ENCODE measurements around the gene DELE1. TPM values are rescaled to one million over a fixed set of nuclear protein-coding genes. Genes with fewer than 3 reads are reported as not detected.

Gene DELE1
- total RNA-seq, 1 experiment from 2014 or later = 81.5 TPM

- TF ChIP-seq, protein P1, sequence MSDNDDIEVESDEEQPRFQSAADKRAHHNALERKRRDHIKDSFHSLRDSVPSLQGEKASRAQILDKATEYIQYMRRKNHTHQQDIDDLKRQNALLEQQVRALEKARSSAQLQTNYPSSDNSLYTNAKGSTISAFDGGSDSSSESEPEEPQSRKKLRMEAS (CRISPR knock-in tag; IDR thresholded peaks at IDR 0.05) = peak; percentile 92
- TF ChIP-seq ESRRA (CRISPR knock-in tag; IDR thresholded peaks at IDR 0.05; ENCODE audit: borderline replicate concordance) (peak; percentile 34; the same call in 1 of the 2 replicates), GABPB1 (CRISPR knock-in tag; IDR thresholded peaks at IDR 0.05) (peak; percentile 57), CREB1 (CRISPR knock-in tag; IDR thresholded peaks at IDR 0.05) (0 out of 2 replicates have a peak, but pooled peaks have one; percentile 17), MYBL2 (CRISPR knock-in tag; IDR thresholded peaks at IDR 0.05) (no peak), HMGXB4 (CRISPR knock-in tag; IDR thresholded peaks at IDR 0.05) (peak; percentile 56; the same call in 1 of the 2 replicates), SMAD4 (CRISPR knock-in tag; IDR thresholded peaks at IDR 0.05) (peak; percentile 61; the same call in 1 of the 2 replicates), NR3C1 (CRISPR knock-in tag; conservative IDR thresholded peaks at IDR 0.05; ENCODE audit: low read depth) (no peak), TEAD1 (CRISPR knock-in tag; IDR thresholded peaks at IDR 0.05) (peak; percentile 85), GRHL2 (CRISPR knock-in tag; IDR thresholded peaks at IDR 0.05; ENCODE audit: insufficient replicate concordance, severe bottlenecking) (no peak), EMX1 (CRISPR knock-in tag; IDR thresholded peaks at IDR 0.05) (no peak), ZNF232 (CRISPR knock-in tag; IDR thresholded peaks at IDR 0.05) (no peak), NFE2L1 (CRISPR knock-in tag; IDR thresholded peaks at IDR 0.05) (no peak), ZNF416 (CRISPR knock-in tag; IDR thresholded peaks at IDR 0.05) (no peak), FOXK1 (CRISPR knock-in tag; IDR thresholded peaks at IDR 0.05) (0 out of 2 replicates have a peak, but pooled peaks have one; percentile 48)
- TF ChIP-seq, protein P2, sequence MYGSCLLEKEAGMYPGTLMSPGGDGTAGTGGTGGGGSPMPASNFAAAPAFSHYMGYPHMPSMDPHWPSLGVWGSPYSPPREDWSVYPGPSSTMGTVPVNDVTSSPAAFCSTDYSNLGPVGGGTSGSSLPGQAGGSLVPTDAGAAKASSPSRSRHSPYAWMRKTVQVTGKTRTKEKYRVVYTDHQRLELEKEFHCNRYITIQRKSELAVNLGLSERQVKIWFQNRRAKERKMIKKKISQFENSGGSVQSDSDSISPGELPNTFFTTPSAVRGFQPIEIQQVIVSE (CRISPR knock-in tag; IDR thresholded peaks at IDR 0.05; ENCODE audit: borderline replicate concordance) = no peak
- TF ChIP-seq, protein P3, sequence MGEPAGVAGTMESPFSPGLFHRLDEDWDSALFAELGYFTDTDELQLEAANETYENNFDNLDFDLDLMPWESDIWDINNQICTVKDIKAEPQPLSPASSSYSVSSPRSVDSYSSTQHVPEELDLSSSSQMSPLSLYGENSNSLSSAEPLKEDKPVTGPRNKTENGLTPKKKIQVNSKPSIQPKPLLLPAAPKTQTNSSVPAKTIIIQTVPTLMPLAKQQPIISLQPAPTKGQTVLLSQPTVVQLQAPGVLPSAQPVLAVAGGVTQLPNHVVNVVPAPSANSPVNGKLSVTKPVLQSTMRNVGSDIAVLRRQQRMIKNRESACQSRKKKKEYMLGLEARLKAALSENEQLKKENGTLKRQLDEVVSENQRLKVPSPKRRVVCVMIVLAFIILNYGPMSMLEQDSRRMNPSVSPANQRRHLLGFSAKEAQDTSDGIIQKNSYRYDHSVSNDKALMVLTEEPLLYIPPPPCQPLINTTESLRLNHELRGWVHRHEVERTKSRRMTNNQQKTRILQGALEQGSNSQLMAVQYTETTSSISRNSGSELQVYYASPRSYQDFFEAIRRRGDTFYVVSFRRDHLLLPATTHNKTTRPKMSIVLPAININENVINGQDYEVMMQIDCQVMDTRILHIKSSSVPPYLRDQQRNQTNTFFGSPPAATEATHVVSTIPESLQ (CRISPR knock-in tag; IDR thresholded peaks at IDR 0.05) = no peak
Measured at GRCh38 chr5:141914199-141914743, 9.4 kb upstream of the DELE1 start (continued).

DNA sequence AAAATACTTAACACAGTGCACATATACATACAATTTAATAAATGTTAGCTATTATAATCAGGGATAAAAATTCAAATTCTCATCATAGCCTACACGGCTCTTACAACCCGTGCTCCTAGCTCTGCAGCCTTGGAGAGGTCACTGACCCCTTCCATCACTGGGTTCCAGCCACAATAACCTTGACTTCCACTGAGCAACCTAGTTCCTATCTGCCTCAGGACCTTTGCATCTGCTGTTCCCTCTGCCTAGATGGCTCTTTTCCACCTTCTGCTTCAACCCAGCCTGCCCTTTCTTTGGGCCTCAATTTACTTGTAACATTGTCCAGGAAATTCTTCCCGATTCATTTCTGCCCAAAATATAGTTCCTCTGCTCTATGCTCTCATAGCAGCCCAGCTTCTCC is 8.9 kb upstream of the DELE1 start:
- ChIA-PET CTCF (interaction anchor here (0.8 to 7.8 kb wide), 14 partner anchors 9 to 296 kb away, joined by 3 to 74 read pairs (median 7); partner anchors contain the start of genes DELE1, DIAPH1, PCDH1 and RNF14), POLR2A (interaction anchor here (1.9 kb wide), 1 partner anchor 9 kb away, joined by 7 read pairs; the partner anchor contains the start of gene DELE1)
- ATAC-seq (no peak), DNase-seq (ENCODE audit: low spot score) (no peak)
- Mint-ChIP-seq H3K9me3 (no peaks in the 10 kb centered on the region), H3K4me3 (peak overlapping the region; percentile 66), H3K27me3 (ENCODE audit: low read depth) (peaks cover 27% of the 10 kb centered on the region), H3K27ac (no peak overlapping the region), H3K36me3 (no peaks in the 10 kb centered on the region), H3K4me1 (peaks cover 29% of the 10 kb centered on the region)
- TF ChIP-seq EMX1 (CRISPR knock-in tag; IDR thresholded peaks at IDR 0.05) (no peak), ZNF219 (CRISPR knock-in tag; IDR thresholded peaks at IDR 0.05; ENCODE audit: borderline replicate concordance) (no peak), TP53 (CRISPR knock-in tag; IDR thresholded peaks at IDR 0.05) (no peak), ZNF416 (CRISPR knock-in tag; IDR thresholded peaks at IDR 0.05) (no peak), ZNF423 (CRISPR knock-in tag; IDR thresholded peaks at IDR 0.05) (no peak), RORB (CRISPR knock-in tag; IDR thresholded peaks at IDR 0.05) (no peak)
